HG02981 (cell line): ENCODE measurements around the gene LRRC1.

ENCODE experiments used
- ATAC-seq: cut with Tn5 transposase; IDR thresholded peaks from one replicate; pipeline ENCODE4 v1.9.1; 2021; ENCODE audit warnings: mild to moderate bottlenecking, moderate library complexity; ENCODE audit not compliant: unreplicated experiment

Gene LRRC1

DNA sequence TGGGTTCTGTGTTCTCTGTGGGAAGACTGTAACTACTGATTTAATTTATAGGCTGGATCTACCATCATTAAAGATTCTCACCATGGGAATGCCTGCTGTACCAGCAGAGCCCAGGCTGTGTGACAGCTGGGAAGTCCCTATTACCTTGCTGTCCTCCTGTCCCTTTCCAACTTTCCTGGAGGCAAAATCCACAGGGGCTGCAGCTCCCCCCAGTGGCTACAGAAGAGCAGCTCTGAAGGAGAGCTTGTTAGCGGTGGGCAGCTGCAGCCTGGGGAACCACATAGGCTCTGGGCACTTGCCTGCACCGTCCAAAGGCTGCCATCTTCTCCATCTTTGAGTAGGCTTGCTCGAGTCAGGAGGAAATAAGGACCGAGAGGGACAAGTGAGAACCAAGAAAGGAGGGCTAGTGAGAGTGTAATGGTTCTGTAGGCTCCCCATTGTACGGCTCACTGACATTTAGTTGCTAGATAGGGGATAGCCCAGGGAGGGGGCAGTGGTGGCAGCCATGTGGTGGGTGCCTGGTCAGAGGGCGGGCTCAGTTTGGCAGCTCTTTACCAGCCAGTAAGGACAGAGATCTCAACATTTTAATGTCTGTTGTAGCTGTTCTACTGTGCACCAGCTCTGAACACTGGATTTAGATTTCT is 161.4 kb downstream of the LRRC1 start:
- peak; percentile 91 for ATAC-seq

DNA sequence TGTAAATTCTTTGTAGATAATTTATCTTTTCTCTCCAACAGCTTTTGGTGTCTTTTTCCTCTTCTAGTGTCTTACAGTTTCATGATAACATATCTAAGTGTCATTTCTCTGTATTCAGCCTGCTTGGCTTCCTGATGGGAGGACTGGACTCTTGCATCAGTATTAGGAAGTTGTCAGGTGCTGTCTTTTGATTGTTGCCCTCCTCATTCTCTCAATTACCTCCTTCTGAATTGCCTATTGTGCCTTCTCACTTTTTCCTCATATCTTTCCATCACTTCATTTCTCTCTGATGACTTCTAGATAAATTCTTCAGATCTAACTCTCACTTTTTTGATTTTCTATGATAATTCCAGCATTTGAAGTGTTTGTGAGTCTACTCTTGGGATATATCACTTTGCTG is 162.0 kb downstream of the LRRC1 start:
- no peak for ATAC-seq

DNA sequence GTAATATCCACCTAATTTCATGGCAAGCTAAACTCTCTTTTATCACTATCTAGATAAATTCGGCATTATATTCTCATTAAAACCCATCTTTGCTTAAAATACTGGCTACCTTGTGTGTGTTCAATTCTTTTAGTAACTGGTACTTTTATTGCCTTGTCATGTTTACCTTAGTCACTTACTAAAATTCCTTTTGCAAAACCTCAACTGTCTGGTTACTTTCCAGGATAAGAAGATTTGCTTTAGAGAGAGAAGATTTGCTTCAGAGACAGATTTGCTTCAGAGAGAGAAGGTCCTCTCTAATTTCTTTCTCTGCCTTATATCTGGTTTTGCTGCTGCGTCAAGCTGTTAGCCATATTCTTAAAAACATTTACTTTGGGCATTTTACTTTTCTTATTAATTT is 164.9 kb downstream of the LRRC1 start:
- no peak for ATAC-seq

DNA sequence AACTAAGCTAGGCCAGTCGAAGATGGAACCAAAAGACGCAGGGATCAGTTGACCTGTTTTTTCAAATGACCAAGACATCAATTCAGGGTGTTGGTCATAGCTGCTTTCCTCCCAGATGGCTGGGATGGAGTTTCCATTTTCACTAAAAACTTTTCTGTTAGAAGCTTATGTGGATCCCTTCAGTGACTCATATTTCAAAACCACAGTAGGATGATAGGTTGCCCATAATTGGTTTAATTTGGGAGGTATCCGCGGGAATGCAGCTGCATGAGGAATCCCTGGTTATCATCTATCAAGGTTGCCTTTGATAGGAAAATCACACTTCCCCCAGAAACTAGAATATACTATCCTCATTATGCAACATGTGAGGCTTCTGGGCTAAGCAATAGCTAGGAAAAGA is 165.5 kb downstream of the LRRC1 start:
- ATAC-seq: no peak

DNA sequence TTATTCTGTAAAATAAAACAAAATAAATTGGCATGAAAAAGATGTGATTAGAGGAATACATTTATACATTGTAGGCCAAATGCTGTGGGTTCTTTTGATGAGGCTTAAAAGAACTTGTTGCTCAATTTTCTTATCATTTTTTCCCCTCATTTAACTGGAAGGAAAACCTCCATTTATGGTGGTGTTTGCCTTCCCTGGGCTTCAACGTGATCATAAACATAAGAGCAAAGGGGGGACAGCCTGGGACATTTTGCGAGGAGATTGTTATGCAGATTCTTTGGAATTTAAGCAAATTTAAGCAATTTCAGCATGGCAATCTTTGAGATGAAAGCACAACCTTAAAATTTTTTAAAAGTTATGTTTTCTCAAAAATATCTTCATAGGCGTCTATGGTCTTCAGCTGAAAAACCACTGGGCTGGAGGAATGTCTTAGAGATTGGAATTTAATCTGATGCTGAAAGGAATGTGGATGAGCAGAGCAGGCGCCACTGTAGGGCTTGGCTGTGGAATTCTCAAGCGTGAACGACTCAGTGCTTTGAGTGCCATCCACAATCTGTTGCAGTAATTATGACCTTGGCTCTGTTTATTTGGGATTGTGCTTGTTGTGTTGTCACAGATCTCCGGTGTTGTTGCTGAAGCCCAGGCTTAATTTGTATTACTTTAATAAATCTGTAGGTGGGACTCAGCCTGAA is 167.0 kb downstream of the LRRC1 start:
- ATAC-seq: no peak

DNA sequence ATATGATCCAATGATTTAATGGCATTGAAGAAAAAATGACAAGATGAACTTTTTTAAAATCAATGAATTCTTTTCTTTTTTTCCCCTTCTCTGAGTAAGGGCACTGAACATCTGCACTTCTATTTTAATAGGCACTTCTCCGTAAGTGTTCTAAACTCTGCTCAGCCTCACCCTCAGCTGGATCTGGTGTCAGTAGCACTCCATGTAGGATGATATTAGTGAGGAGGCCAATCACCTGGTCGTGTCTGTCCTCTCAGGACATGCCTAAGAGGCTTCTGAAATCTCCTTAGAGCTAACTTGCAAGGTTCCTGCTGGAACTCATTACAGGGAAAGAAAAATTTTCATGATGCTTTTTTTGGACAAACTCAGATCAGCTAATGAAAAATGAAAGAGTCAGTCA is 167.8 kb downstream of the LRRC1 start:
- no peak for ATAC-seq

DNA sequence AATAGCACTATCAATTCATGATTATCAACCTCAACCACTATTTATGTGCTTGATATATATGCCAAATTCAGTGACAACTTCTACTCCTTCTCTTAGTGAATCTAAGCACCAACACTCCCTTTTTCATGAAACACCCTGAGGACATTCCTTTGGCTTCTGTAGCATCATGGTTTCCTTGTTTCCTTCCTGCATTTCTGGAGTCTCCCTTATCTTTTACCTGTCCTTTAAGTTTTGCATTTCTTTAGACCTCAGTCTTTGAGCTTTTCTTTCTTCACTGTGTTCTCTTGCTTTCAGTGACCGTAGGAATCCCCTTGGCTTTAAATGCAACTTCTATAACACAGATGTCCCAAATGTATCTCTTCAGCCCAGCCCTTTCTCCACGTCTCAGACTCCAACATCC is 172.6 kb downstream of the LRRC1 start:
- ATAC-seq: no peak
